A549 (cell line): ENCODE results near the gene ADCY10. TPM values are rescaled to one million over a fixed set of nuclear protein-coding genes. Genes with fewer than 3 reads are reported as not detected.

ENCODE experiments used
- ATAC-seq, 2 experiments: fragments of 200-7000 bp in 1 of 2; fragments of >200 bp in 1 of 2; cut with Nextera tagmentation in 1 of 2; cut with Tn5 transposase in 1 of 2; 3 replicates each; pipeline versions ENCODE4 v1.8.0 to v1.9.1; 2018 to 2020; ENCODE audit warnings: mild to moderate bottlenecking in 1 of 2, moderate library complexity in 1 of 2
- CTCF ChIA-PET: fragments of 300-600 bp; sonication (Branson Sonifier 250); formaldehyde crosslinking; extraction: SDS; loops from one replicate; lab custom pipeline; 2021; ENCODE audit warnings: antibody characterized with exemption, inconsistent platforms; lab: Yijun Ruan, JAX
- POLR2A ChIA-PET: fragments of 350-600 bp; formaldehyde crosslinking; extraction: SDS; loops from one replicate; lab custom pipeline; 2021; ENCODE audit warnings: antibody characterized with exemption, inconsistent platforms; lab: Yijun Ruan, JAX
- DNase-seq, 2 experiments: peaks; one replicate each; pipeline versions ENCODE4 v3.0.0 to v3.0.0-alpha.2; 2011 to 2016; ENCODE audit warnings: low read depth in 1 of 2, low spot score in 1 of 2
- FAIRE-seq: peaks from 2 replicates; lab custom pipeline; 2011; peaks lifted over from hg19 to GRCh38; lab: Jason Lieb, UNC
- H3K27ac ChIP-seq, 2 experiments: fragments of >200 bp; sonication (Bioruptor Twin); formaldehyde crosslinking; 3 replicates each; pipeline ENCODE4 v1.5.1; 2016 to 2017
- H3K4me1 ChIP-seq: fragments of >200 bp; sonication (Bioruptor Twin); formaldehyde crosslinking; 3 replicates; pipeline ENCODE4 v1.6.1; 2016
- H3K4me2 ChIP-seq: fragments of >200 bp; sonication (Bioruptor Twin); formaldehyde crosslinking; 3 replicates; pipeline ENCODE4 v1.6.1; 2016
- H3K4me3 ChIP-seq: fragments of >200 bp; sonication (Bioruptor Twin); formaldehyde crosslinking; 3 replicates; pipeline ENCODE4 v1.5.1; 2016
- H3K9me3 ChIP-seq: fragments of >200 bp; sonication (Bioruptor Twin); formaldehyde crosslinking; 3 replicates; pipeline ENCODE4 v1.6.1; 2016
- BCL3 ChIP-seq: fragments of >200 bp; sonication (Bioruptor Twin); formaldehyde crosslinking; IDR thresholded peaks from 3 replicates; pipeline ENCODE4 v1.6.1; 2016
- CHD2 ChIP-seq: fragments of 150-350 bp; IDR thresholded peaks from 2 replicates; pipeline ENCODE4 v1.6.1; 2014; ENCODE audit warnings: low read length; ENCODE audit not compliant: partially characterized antibody
- CHD4 ChIP-seq: fragments of 200-600 bp; sonication (generic); IDR thresholded peaks from 2 replicates; pipeline ENCODE4 v1.6.1; 2016; ENCODE audit warnings: antibody characterized with exemption, mild to moderate bottlenecking, borderline replicate concordance
- ELK1 ChIP-seq: fragments of 150-350 bp; IDR thresholded peaks from 2 replicates; pipeline ENCODE4 v1.6.1; 2014; ENCODE audit warnings: low read depth, mild to moderate bottlenecking, low read length
- EP300 ChIP-seq, 2 experiments: fragments of >200 bp; sonication (Bioruptor Twin); formaldehyde crosslinking; IDR thresholded peaks; 2 replicates in 1 of 2; 3 replicates in 1 of 2; pipeline ENCODE4 v1.6.1; 2016 to 2017
- ESRRA ChIP-seq: fragments of 150-350 bp; IDR thresholded peaks from 2 replicates; pipeline ENCODE4 v1.6.1; 2014; ENCODE audit warnings: mild to moderate bottlenecking, low read length, borderline replicate concordance
- FOSL2 ChIP-seq, 2 experiments: fragments of 450-650 bp in 1 of 2; fragments of >200 bp in 1 of 2; sonication (Bioruptor Twin) in 1 of 2; formaldehyde crosslinking; IDR thresholded peaks; 2 replicates each; pipeline versions ENCODE4 v1.5.0 to v1.6.1; 2016 to 2020; ENCODE audit warnings: mild to moderate bottlenecking in 1 of 2, moderate library complexity in 1 of 2
- GATA3 ChIP-seq: IDR thresholded peaks from 2 replicates; pipeline ENCODE4 v1.6.1; 2012; ENCODE audit warnings: borderline replicate concordance
- HES2 ChIP-seq: fragments of >200 bp; sonication (Bioruptor Twin); formaldehyde crosslinking; IDR thresholded peaks from 2 replicates; pipeline ENCODE4 v1.6.1; 2016
- HMGXB4 ChIP-seq: fragments of 250-450 bp; sonication (Bioruptor Pico); IDR thresholded peaks from 2 replicates; pipeline ENCODE4 v1.5.0; 2021; ENCODE audit warnings: mild to moderate bottlenecking, moderate library complexity, borderline replicate concordance
- HOXB5 ChIP-seq: fragments of 250-450 bp; sonication (Bioruptor Pico); IDR thresholded peaks from 2 replicates; pipeline ENCODE4 v1.5.0; 2020; ENCODE audit warnings: mild to moderate bottlenecking, moderate library complexity
- JUNB ChIP-seq: fragments of >200 bp; sonication (Bioruptor Twin); formaldehyde crosslinking; IDR thresholded peaks from 2 replicates; pipeline ENCODE4 v1.6.1; 2016
- KDM1A ChIP-seq: fragments of 200-600 bp; sonication (generic); IDR thresholded peaks from 2 replicates; pipeline ENCODE4 v1.6.1; 2016; ENCODE audit warnings: low read depth, mild to moderate bottlenecking
- MAFK ChIP-seq: fragments of 450-650 bp; IDR thresholded peaks from 2 replicates; pipeline ENCODE4 v1.6.1; 2014; ENCODE audit not compliant: partially characterized antibody
- MAX ChIP-seq: IDR thresholded peaks from 2 replicates; pipeline ENCODE4 v1.6.1; 2012
- MAZ ChIP-seq: fragments of 150-350 bp; IDR thresholded peaks from 2 replicates; pipeline ENCODE4 v1.6.1; 2014; ENCODE audit warnings: antibody characterized with exemption, low read depth, low read length, borderline replicate concordance
- MYC ChIP-seq: IDR thresholded peaks from 2 replicates; pipeline ENCODE4 v1.6.1; 2012; ENCODE audit warnings: mild to moderate bottlenecking, inconsistent platforms, low read length, improper control_type of control experiment, borderline replicate concordance
- NFE2L2 ChIP-seq: fragments of 150-350 bp; conservative IDR thresholded peaks from 2 replicates; pipeline ENCODE4 v1.6.1; 2014; ENCODE audit warnings: low read length
- NR3C1 ChIP-seq: fragments of >200 bp; sonication (Bioruptor Twin); formaldehyde crosslinking; IDR thresholded peaks from 3 replicates; pipeline ENCODE4 v1.6.1; 2017
- PBX3 ChIP-seq: IDR thresholded peaks from 2 replicates; pipeline ENCODE4 v1.6.1; 2012
- PHF8 ChIP-seq: fragments of 200-600 bp; sonication (generic); IDR thresholded peaks from 2 replicates; pipeline ENCODE4 v1.6.1; 2016; ENCODE audit warnings: low read depth, mild to moderate bottlenecking, antibody characterized with exemption, moderate library complexity, borderline replicate concordance
- RAD21 ChIP-seq, 2 experiments: fragments of >200 bp in 1 of 2; sonication (Bioruptor Twin) in 1 of 2; formaldehyde crosslinking in 1 of 2; IDR thresholded peaks in 1 of 2; conservative IDR thresholded peaks in 1 of 2; 2 replicates in 1 of 2; 3 replicates in 1 of 2; pipeline ENCODE4 v1.6.1; 2012 to 2018; ENCODE audit warnings: inconsistent platforms in 1 of 2
- RFX5 ChIP-seq: fragments of 450-650 bp; IDR thresholded peaks from 2 replicates; pipeline ENCODE4 v1.7.1; 2014; ENCODE audit warnings: antibody characterized with exemption, mild to moderate bottlenecking, moderate library complexity
- SMC3 ChIP-seq: fragments of >200 bp; sonication (Bioruptor Twin); formaldehyde crosslinking; IDR thresholded peaks from 3 replicates; pipeline ENCODE4 v1.6.1; 2018; ENCODE audit warnings: inconsistent platforms
- SREBF2 ChIP-seq: fragments of 450-650 bp; IDR thresholded peaks from 2 replicates; pipeline ENCODE4 v1.6.1; 2014; ENCODE audit warnings: mild to moderate bottlenecking, moderate library complexity
- USF2 ChIP-seq: fragments of 450-650 bp; IDR thresholded peaks from 2 replicates; pipeline ENCODE4 v1.6.1; 2014; ENCODE audit warnings: antibody characterized with exemption
- ZC3H11A ChIP-seq: fragments of 450-650 bp; IDR thresholded peaks from 2 replicates; pipeline ENCODE4 v1.6.1; 2014; ENCODE audit warnings: antibody characterized with exemption, mild to moderate bottlenecking
- ZFP36 ChIP-seq: fragments of 450-650 bp; IDR thresholded peaks from 2 replicates; pipeline ENCODE4 v1.6.1; 2014; ENCODE audit warnings: borderline replicate concordance; ENCODE audit not compliant: partially characterized antibody
- WGBS: methylation state at CpG from one replicate; pipeline ENCODE4 v1.1.6; 2017; ENCODE audit errors: missing lambda C conversion rate; 5-methylcytosine and 5-hydroxymethylcytosine counted together
- polyA plus RNA-seq, 4 experiments: library from polyadenylated mRNA; depleted of rRNA in 3 of 4; stranded (reverse); fragments of >200 nt; fragmentation: RNase III in 1 of 4; extraction: RNeasy Plus Mini Kit Qiagen cat#74134 plus additional on column Dnase treatment in 1 of 4; gene quantifications; 2 replicates in 3 of 4; 3 replicates in 1 of 4; pipeline ENCODE4 v1.2.3, GENCODE V29; 2011 to 2017

ADCY10 gene
- polyA plus RNA-seq, 2 of the 4 experiments (the other 2 are of a cell fraction): 0.03 to 0.18 TPM

GRCh38 chr1:167772436-167772835 lies 141.5 kb downstream of the ADCY10 start (continued):
- no peak for TF ChIP-seq HMGXB4 (CRISPR knock-in tag)
- no peak for TF ChIP-seq RFX5

- no peak for FAIRE-seq
- Histone ChIP-seq H3K27ac (no peak overlapping the region), H3K4me3 (no peak overlapping the region), H3K4me1 (peaks cover 8% of the 10 kb centered on the region; the same call in 2 of the 3 replicates), H3K9me3 (no peaks in the 10 kb centered on the region), H3K4me2 (no peak overlapping the region)
- no peak for DNase-seq
- CTCF ChIA-PET: interaction anchor here (1.1 kb wide), 1 partner anchor 37 kb away, joined by 3 read pairs; no protein-coding TSS in a partner anchor
- ATAC-seq: no peak
- POLR2A ChIA-PET: no interaction called here
- TF ChIP-seq SMC3: no peak
- no peak for TF ChIP-seq NFE2L2
- TF ChIP-seq CHD2: no peak
- no peak for TF ChIP-seq RFX5
- 93% methylated on average over 3 of the region's 3 CpGs for WGBS
Measured at GRCh38 chr1:167770127-167770526, 143.8 kb downstream of the ADCY10 start.

- no peak for FAIRE-seq
- CTCF ChIA-PET: interaction anchor here (0.6 kb wide), 1 partner anchor 1011 kb away, joined by 3 read pairs; no protein-coding TSS in a partner anchor
- POLR2A ChIA-PET: no interaction called here
Measured at GRCh38 chr1:167767761-167768160, 146.2 kb downstream of the ADCY10 start.

GRCh38 chr1:167766538-167766937 lies 147.4 kb downstream of the ADCY10 start:
- no peak for ATAC-seq
- 0 out of 3 replicates have a peak, but pooled peaks cover 5% of the 10 kb centered on the region for H3K4me1 ChIP-seq
- FAIRE-seq: no peak
- no peaks in the 10 kb centered on the region for H3K9me3 ChIP-seq
- 88% methylated on average over 2 of the region's 2 CpGs for WGBS
- ChIA-PET CTCF (no interaction called here), POLR2A (no interaction called here)
- no peak overlapping the region for H3K4me3 ChIP-seq
- H3K27ac ChIP-seq: no peak overlapping the region
- no peak for TF ChIP-seq ELK1
- TF ChIP-seq PBX3: no peak
- TF ChIP-seq BCL3: no peak
- TF ChIP-seq HMGXB4 (CRISPR knock-in tag): no peak
- TF ChIP-seq PHF8: no peak
- no peak for TF ChIP-seq ZFP36
- no peak for TF ChIP-seq EP300 (IDR thresholded peaks at IDR 0.05)
- TF ChIP-seq NR3C1: no peak
- TF ChIP-seq CHD4: no peak
- no peak for TF ChIP-seq CHD2
- TF ChIP-seq MAX: no peak
- TF ChIP-seq GATA3: no peak
- no peak for TF ChIP-seq USF2
- TF ChIP-seq MAZ: no peak
- H3K4me2 ChIP-seq: no peak overlapping the region
- DNase-seq: no peak

More at GRCh38 chr1:167767761-167768160, 146.2 kb downstream of the ADCY10 start:
- no peak overlapping the region for H3K27ac ChIP-seq
- DNase-seq (no peak), ATAC-seq (no peak)
- 0 out of 3 replicates have a peak, but pooled peaks cover 5% of the 10 kb centered on the region for H3K4me1 ChIP-seq
- H3K4me3 ChIP-seq: no peak overlapping the region
- TF ChIP-seq CHD4 (no peak), CHD2 (no peak), SMC3 (no peak), SREBF2 (no peak), KDM1A (no peak), MAZ (no peak), ZC3H11A (no peak), ESRRA (no peak), JUNB (no peak), HOXB5 (CRISPR knock-in tag) (no peak), HES2 (no peak), MYC (no peak), RAD21 (conservative IDR thresholded peaks at IDR 0.05 in 1 of 2, IDR thresholded peaks at IDR 0.05 in 1 of 2) (no peak), MAFK (no peak), FOSL2 (IDR thresholded peaks at IDR 0.05) (no peak), FOSL2 (CRISPR knock-in tag; IDR thresholded peaks at IDR 0.05) (no peak)
- no peaks in the 10 kb centered on the region for H3K9me3 ChIP-seq
- no peak overlapping the region for H3K4me2 ChIP-seq
